GM13977 (cell line): Measurements from ENCODE around the gene CYB5D1.

ENCODE experiments used
- DNase-seq: peaks from one replicate; pipeline ENCODE4 v3.0.0; 2012; ENCODE audit warnings: low spot score
- CTCF ChIP-seq: IDR thresholded peaks from 2 replicates; pipeline ENCODE4 v1.5.1; 2012; ENCODE audit warnings: mild to moderate bottlenecking, control low read depth; ENCODE audit not compliant: insufficient read depth; ENCODE audit errors: extremely low read depth, missing control alignments
- in situ Hi-C: fragments of 300-500 bp; cut with MboI; formaldehyde crosslinking; loops from one replicate; pipeline ENCODE4 v1.12.0; 2022; ENCODE audit warnings: low sequenced_read_pairs, low pct_unique_long_range_greater_than_20kb, mixed read lengths, inconsistent platforms; ENCODE audit not compliant: unreplicated experiment

Gene CYB5D1

GRCh38 chr17:7887482-7888183, 29.8 kb downstream of the CYB5D1 start:
- in situ Hi-C loops, result no loop called here
- TF ChIP-seq CTCF, result no peak
- peak; percentile 92 for DNase-seq

GRCh38 chr17:7888184-7888920, 30.5 kb downstream of the CYB5D1 start, which contains the start of gene CHD3:
CHD3 (plus strand) TSS chr17:7888789; CDS start chr17:7889001, 212 bp downstream.
- no peak for DNase-seq
- in situ Hi-C loops, result no loop called here
- TF ChIP-seq CTCF, result no peak

- TF ChIP-seq CTCF, result no peak
- DNase-seq, result no peak
- in situ Hi-C loops, result no loop called here
These were observed 31.6 kb downstream of the CYB5D1 start for GRCh38 chr17:7889166-7889955.

GRCh38 chr17:7893187-7893880, 35.5 kb downstream of the CYB5D1 start:
- in situ Hi-C loops, result no loop called here
- DNase-seq, result no peak
- TF ChIP-seq CTCF, result no peak

GRCh38 chr17:7894226-7894625, 36.4 kb downstream of the CYB5D1 start:
- no peak for DNase-seq
- no peak for TF ChIP-seq CTCF
- in situ Hi-C loops, result no loop called here

GRCh38 chr17:7894866-7895265, 37.1 kb downstream of the CYB5D1 start:
- no peak for DNase-seq
- in situ Hi-C loops, result no loop called here
- no peak for TF ChIP-seq CTCF
